ENCODE data around the gene NAXE.
"Not testable (repeated sequence)": the region's sequence is repeated elsewhere in the genome, so short reads cannot be mapped to it uniquely, and the experiment has no call there.

NAXE gene

GRCh38 chr1:156571261-156571852 is 20.2 kb upstream of the NAXE start:
- DNase-seq = peak; percentile 52

- peak; percentile 89 for DNase-seq
These were observed 19.5 kb upstream of the NAXE start, which contains the start of gene IQGAP3 for GRCh38 chr1:156571919-156572662. Gene IQGAP3 (minus strand): TSS chr1:156572565. CDS start chr1:156572529, 36 bp downstream.

GRCh38 chr1:156572663-156573018 is 18.9 kb upstream of the NAXE start:
- DNase-seq = no peak

- no peak for DNase-seq
These were observed 17.4 kb upstream of the NAXE start for GRCh38 chr1:156574039-156574633.

- no peak for DNase-seq
These were observed 14.0 kb upstream of the NAXE start for GRCh38 chr1:156577550-156577949.

- no peak for DNase-seq
These were observed 13.5 kb upstream of the NAXE start for GRCh38 chr1:156578055-156578454.

GRCh38 chr1:156579472-156579871 is 12.1 kb upstream of the NAXE start, which contains the start of gene TTC24:
Gene TTC24 (plus strand): TSS chr1:156579723. CDS start chr1:156581365, 1,642 bp downstream.
- DNase-seq = no peak

GRCh38 chr1:156581661-156582387 is 9.8 kb upstream of the NAXE start:
- no peak for DNase-seq

GRCh38 chr1:156582388-156583017 is 9.1 kb upstream of the NAXE start:
- no peak for DNase-seq

GRCh38 chr1:156583821-156584622 is 7.6 kb upstream of the NAXE start:
- peak; percentile 93 for DNase-seq

- no peak for DNase-seq
These were observed 6.8 kb upstream of the NAXE start for GRCh38 chr1:156584813-156585212.

- DNase-seq = no peak
These were observed 5.3 kb upstream of the NAXE start for GRCh38 chr1:156586323-156586722.

GRCh38 chr1:156586892-156587477 is 4.6 kb upstream of the NAXE start:
- no peak for DNase-seq

- DNase-seq = not testable (repeated sequence)
These were observed 3.6 kb upstream of the NAXE start for GRCh38 chr1:156587927-156588326.

- DNase-seq = no peak
These were observed 2.0 kb upstream of the NAXE start for GRCh38 chr1:156589546-156589945.

- no peak for DNase-seq
These were observed 1.0 kb upstream of the NAXE start for GRCh38 chr1:156590326-156591180.

- DNase-seq = no peak
These were observed 470 bp upstream of the NAXE start for GRCh38 chr1:156591181-156591431.

- DNase-seq = no peak
These were observed 758 bp downstream of the NAXE start for GRCh38 chr1:156592158-156592909.

- no peak for DNase-seq
These were observed 1.5 kb downstream of the NAXE start for GRCh38 chr1:156592910-156593660.

GRCh38 chr1:156593661-156593989 is 2.0 kb downstream of the NAXE start:
- DNase-seq = no peak
